CD4-positive, alpha-beta T cell treated with Interleukin-4 for 1 hour (primary cell): ENCODE results near the gene SMYD3.
"Not testable (repeated sequence)": the region's sequence is repeated elsewhere in the genome, so short reads cannot be mapped to it uniquely, and the experiment has no call there.

Source experiments
- DNase-seq, 2 donors: peaks; one replicate each; pipeline ENCODE4 v3.0.0-alpha.2; 2020 to 2022

SMYD3 gene

GRCh38 chr1:245856944-245857531 is 650.0 kb downstream of the SMYD3 start:
- no peak for DNase-seq

- no peak for DNase-seq
These were observed 651.0 kb downstream of the SMYD3 start for GRCh38 chr1:245855846-245856730.

GRCh38 chr1:245853291-245853690 is 653.8 kb downstream of the SMYD3 start:
- no peak for DNase-seq

GRCh38 chr1:245843101-245843500 is 664.0 kb downstream of the SMYD3 start:
- no peak for DNase-seq

- DNase-seq, result no peak
These were observed 665.0 kb downstream of the SMYD3 start for GRCh38 chr1:245842106-245842505.

GRCh38 chr1:245840971-245841370 is 666.1 kb downstream of the SMYD3 start:
- no peak for DNase-seq

GRCh38 chr1:245837718-245838117 is 669.4 kb downstream of the SMYD3 start:
- DNase-seq, result no peak

- DNase-seq, result no peak
These were observed 671.7 kb downstream of the SMYD3 start for GRCh38 chr1:245835386-245835785.

- DNase-seq, result no peak
These were observed 673.1 kb downstream of the SMYD3 start for GRCh38 chr1:245834002-245834401.

- DNase-seq, result no peak
These were observed 674.1 kb downstream of the SMYD3 start for GRCh38 chr1:245832771-245833527.

GRCh38 chr1:245831518-245831917 is 675.6 kb downstream of the SMYD3 start:
- no peak for DNase-seq

GRCh38 chr1:245829826-245830225 is 677.3 kb downstream of the SMYD3 start:
- DNase-seq, result no peak

- DNase-seq, result no peak
These were observed 677.9 kb downstream of the SMYD3 start for GRCh38 chr1:245829194-245829593.

GRCh38 chr1:245827301-245827700 is 679.8 kb downstream of the SMYD3 start:
- DNase-seq, result no peak

- DNase-seq, result no peak
These were observed 681.8 kb downstream of the SMYD3 start for GRCh38 chr1:245825128-245825901.

GRCh38 chr1:245823408-245824147 is 683.5 kb downstream of the SMYD3 start:
- no peak for DNase-seq

- no peak for DNase-seq
These were observed 684.1 kb downstream of the SMYD3 start for GRCh38 chr1:245822996-245823395.

- DNase-seq, result not testable (repeated sequence)
These were observed 688.7 kb downstream of the SMYD3 start for GRCh38 chr1:245818363-245818762.

- DNase-seq, result not testable (repeated sequence)
These were observed 690.6 kb downstream of the SMYD3 start for GRCh38 chr1:245816496-245816895.

- no peak for DNase-seq
These were observed 692.4 kb downstream of the SMYD3 start for GRCh38 chr1:245814651-245815050.

- DNase-seq, result no peak
These were observed 694.8 kb downstream of the SMYD3 start for GRCh38 chr1:245812278-245812677.

GRCh38 chr1:245810789-245811337 is 696.2 kb downstream of the SMYD3 start:
- no peak for DNase-seq
